Keratinocyte (primary cell): ENCODE data around the gene TBCC. TPM values are rescaled to one million over a fixed set of nuclear protein-coding genes. Genes with fewer than 3 reads are reported as not detected.
A peak's percentile ranks its signal among the peaks of the same experiment; 100 is the strongest.

Source experiments
- DNase-seq: peaks from one replicate; pipeline ENCODE4 v3.0.0-alpha.2; 2011; ENCODE audit warnings: low read depth, missing footprints, low spot score
- FAIRE-seq: peaks from 2 replicates; lab custom pipeline; 2011; peaks lifted over from hg19 to GRCh38; lab: Jason Lieb, UNC
- H2AFZ ChIP-seq: 2 replicates; pipeline ENCODE4 v1.6.0; 2012; ENCODE audit warnings: low read length, control low read depth, inconsistent platforms; ENCODE audit not compliant: control insufficient read depth
- H3K27ac ChIP-seq: 2 replicates; pipeline ENCODE4 v1.5.1; 2011; ENCODE audit warnings: low read length; ENCODE audit not compliant: control insufficient read depth, insufficient read depth
- H3K27me3 ChIP-seq: 3 replicates; pipeline ENCODE4 v1.6.0; 2011; ENCODE audit warnings: low read length; ENCODE audit not compliant: control insufficient read depth, insufficient read depth; ENCODE audit errors: extremely low read depth
- H3K36me3 ChIP-seq, 2 experiments: 2 replicates in 1 of 2; 3 replicates in 1 of 2; pipeline ENCODE4 v1.5.1; 2011; ENCODE audit warnings: low read length in 2 of 2, mild to moderate bottlenecking in 1 of 2; ENCODE audit not compliant: control insufficient read depth in 2 of 2, insufficient read depth in 2 of 2; ENCODE audit errors: extremely low read depth in 1 of 2
- H3K4me1 ChIP-seq: 3 replicates; pipeline ENCODE4 v1.5.1; 2011; ENCODE audit warnings: low read length; ENCODE audit not compliant: control insufficient read depth, insufficient read depth; ENCODE audit errors: extremely low read depth
- H3K4me2 ChIP-seq: 3 replicates; pipeline ENCODE4 v1.6.0; 2011; ENCODE audit warnings: low read depth, low read length; ENCODE audit not compliant: control insufficient read depth, insufficient read depth; ENCODE audit errors: extremely low read depth
- H3K4me3 ChIP-seq, 3 experiments: fragments of 200-600 bp in 1 of 3; sonication (generic) in 1 of 3; 2 replicates in 2 of 3; 3 replicates in 1 of 3; pipeline ENCODE4 v1.5.1; 2011 to 2016; ENCODE audit warnings: low read length in 3 of 3, mild to moderate bottlenecking in 3 of 3, control low read depth in 2 of 3, inconsistent platforms in 1 of 3, low read depth in 1 of 3, mixed read lengths in 1 of 3, mixed run types in 1 of 3, moderate library complexity in 1 of 3; ENCODE audit not compliant: control insufficient read depth in 2 of 3, insufficient read depth in 2 of 3; ENCODE audit errors: extremely low read depth in 1 of 3
- H3K79me2 ChIP-seq: 2 replicates; pipeline ENCODE4 v1.6.0; 2012; ENCODE audit warnings: low read length; ENCODE audit not compliant: control insufficient read depth, insufficient read depth
- H3K9ac ChIP-seq: 3 replicates; pipeline ENCODE4 v1.6.0; 2011; ENCODE audit warnings: low read length; ENCODE audit not compliant: control insufficient read depth, insufficient read depth; ENCODE audit errors: extremely low read depth
- H3K9me1 ChIP-seq: 3 replicates; pipeline ENCODE4 v1.6.0; 2011; ENCODE audit warnings: low read length; ENCODE audit not compliant: control insufficient read depth, insufficient read depth; ENCODE audit errors: extremely low read depth
- H3K9me3 ChIP-seq: 2 replicates; pipeline ENCODE4 v1.5.1; 2012; ENCODE audit warnings: low read depth, low read length; ENCODE audit not compliant: control insufficient read depth
- H4K20me1 ChIP-seq: 3 replicates; pipeline ENCODE4 v1.6.0; 2011; ENCODE audit warnings: low read length; ENCODE audit not compliant: control insufficient read depth, insufficient read depth; ENCODE audit errors: extremely low read depth
- EZH2 ChIP-seq: IDR thresholded peaks from one replicate; pipeline ENCODE4 v1.6.1; 2012; ENCODE audit warnings: inconsistent platforms, mild to moderate bottlenecking, low read length, moderate library complexity
- dilution Hi-C: fragments of 300-500 bp; cut with MboI; formaldehyde crosslinking; loops from one replicate; pipeline ENCODE4 v1.7.0; 2020; ENCODE audit warnings: low sequenced_read_pairs; ENCODE audit not compliant: extremely low pct_ligation_motif_present
- polyA plus RNA-seq, 5 experiments: library from polyadenylated mRNA; depleted of rRNA in 3 of 5; stranded (reverse) in 3 of 5; stranded (forward) in 1 of 5; unstranded in 1 of 5; fragments of >200 nt; gene quantifications; 1 replicate in 1 of 5; 2 replicates in 3 of 5; 3 replicates in 1 of 5; pipeline versions ENCODE4 v1.2.1 to v1.2.3, GENCODE V29; 2011 to 2012; ENCODE audit warnings: missing spikeins in 2 of 5, low read depth in 1 of 5, low replicate concordance in 1 of 5
- TF ChIP-seq, protein P1 (sequence below), 3 experiments: IDR thresholded peaks in 1 of 3; conservative IDR thresholded peaks in 1 of 3; optimal IDR thresholded peaks in 1 of 3; 2 replicates in 2 of 3; 3 replicates in 1 of 3; pipeline versions ENCODE3 to v1.5.1; 2011; ENCODE audit warnings: low read length in 3 of 3, mild to moderate bottlenecking in 3 of 3, moderate library complexity in 2 of 3, control low read depth in 1 of 3, inconsistent platforms in 1 of 3; ENCODE audit not compliant: insufficient read depth in 2 of 3; ENCODE audit errors: extremely low read depth in 1 of 3

Gene TBCC
- polyA plus RNA-seq, 1 donor (not counting 4 experiments of a cell fraction or from before 2014, with no cell fraction given) = 16.7 TPM

DNA sequence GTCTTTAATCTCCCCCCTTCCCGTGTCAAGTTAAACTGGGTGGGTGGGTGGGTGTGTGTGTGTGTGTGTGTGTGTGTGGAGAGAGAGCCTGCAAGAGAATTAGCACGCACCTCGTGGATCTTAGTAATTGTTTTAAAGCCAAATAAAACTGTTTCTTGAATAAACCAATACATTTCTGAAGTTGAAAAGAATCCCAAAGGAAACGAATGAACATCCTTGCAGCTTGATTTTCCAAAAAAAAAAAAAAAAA is 35.6 kb upstream of the TBCC start:
- H3K4me1 ChIP-seq = peaks cover 12% of the 10 kb centered on the region
- H3K9ac ChIP-seq = peak overlapping the region; percentile 98
- H3K79me2 ChIP-seq = peaks cover 15% of the 10 kb centered on the region
- dilution Hi-C loops = no loop called here
- H2AFZ ChIP-seq = no peak overlapping the region
- DNase-seq (no peak), FAIRE-seq (no peak)
- no peaks in the 10 kb centered on the region for H3K9me1 ChIP-seq
- TF ChIP-seq EZH2 = no peak
- TF ChIP-seq, protein P1, sequence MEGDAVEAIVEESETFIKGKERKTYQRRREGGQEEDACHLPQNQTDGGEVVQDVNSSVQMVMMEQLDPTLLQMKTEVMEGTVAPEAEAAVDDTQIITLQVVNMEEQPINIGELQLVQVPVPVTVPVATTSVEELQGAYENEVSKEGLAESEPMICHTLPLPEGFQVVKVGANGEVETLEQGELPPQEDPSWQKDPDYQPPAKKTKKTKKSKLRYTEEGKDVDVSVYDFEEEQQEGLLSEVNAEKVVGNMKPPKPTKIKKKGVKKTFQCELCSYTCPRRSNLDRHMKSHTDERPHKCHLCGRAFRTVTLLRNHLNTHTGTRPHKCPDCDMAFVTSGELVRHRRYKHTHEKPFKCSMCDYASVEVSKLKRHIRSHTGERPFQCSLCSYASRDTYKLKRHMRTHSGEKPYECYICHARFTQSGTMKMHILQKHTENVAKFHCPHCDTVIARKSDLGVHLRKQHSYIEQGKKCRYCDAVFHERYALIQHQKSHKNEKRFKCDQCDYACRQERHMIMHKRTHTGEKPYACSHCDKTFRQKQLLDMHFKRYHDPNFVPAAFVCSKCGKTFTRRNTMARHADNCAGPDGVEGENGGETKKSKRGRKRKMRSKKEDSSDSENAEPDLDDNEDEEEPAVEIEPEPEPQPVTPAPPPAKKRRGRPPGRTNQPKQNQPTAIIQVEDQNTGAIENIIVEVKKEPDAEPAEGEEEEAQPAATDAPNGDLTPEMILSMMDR (optimal IDR thresholded peaks at IDR 0.05 in 1 of 3, IDR thresholded peaks at IDR 0.05 in 1 of 3, conservative IDR thresholded peaks at IDR 0.05 in 1 of 3; ENCODE audit: extremely low read depth in 1 of 3, insufficient read depth in 2 of 3, low read length in 3 of 3) = no peak
- H3K27me3 ChIP-seq = no peaks in the 10 kb centered on the region
- peak overlapping the region; percentile 91 for H3K4me2 ChIP-seq
- no peaks in the 10 kb centered on the region for H3K36me3 ChIP-seq
- peak overlapping the region; percentile 96 for H3K27ac ChIP-seq
- H3K4me3 ChIP-seq = peak overlapping the region; percentile 21 to 61 (median 51)
- no peaks in the 10 kb centered on the region for H4K20me1 ChIP-seq
- no peaks in the 10 kb centered on the region for H3K9me3 ChIP-seq

DNA sequence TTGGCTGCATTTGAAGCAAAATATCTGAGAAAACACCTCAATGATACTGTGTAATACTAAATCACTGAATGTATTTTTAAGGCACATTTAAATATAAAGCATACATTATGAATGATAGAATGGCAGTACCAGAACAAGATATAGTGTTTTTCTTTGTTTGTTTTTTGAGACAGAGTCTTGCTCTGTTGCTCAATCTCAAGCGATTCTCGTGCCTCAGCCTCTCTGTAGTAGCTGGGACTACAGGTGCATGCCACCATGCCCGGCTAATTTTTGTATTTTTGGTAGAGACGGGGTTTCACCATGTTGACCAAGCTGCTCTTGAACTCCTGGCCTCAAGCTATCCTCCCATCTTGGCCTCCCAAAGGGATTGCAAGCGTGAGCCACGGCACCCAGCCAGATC is 33.6 kb upstream of the TBCC start:
- Histone ChIP-seq H3K4me3 (no peak overlapping the region), H4K20me1 (no peaks in the 10 kb centered on the region), H3K27ac (no peak overlapping the region), H3K27me3 (no peaks in the 10 kb centered on the region), H3K9ac (no peak overlapping the region), H3K4me2 (no peak overlapping the region), H3K4me1 (peaks cover 5% of the 10 kb centered on the region), H3K79me2 (peaks cover 11% of the 10 kb centered on the region), H2AFZ (no peak overlapping the region), H3K36me3 (no peaks in the 10 kb centered on the region), H3K9me1 (no peaks in the 10 kb centered on the region), H3K9me3 (no peaks in the 10 kb centered on the region)
- dilution Hi-C loops = no loop called here
- DNase-seq (no peak), FAIRE-seq (no peak)
- TF ChIP-seq, protein P1 (optimal IDR thresholded peaks at IDR 0.05 in 1 of 3, IDR thresholded peaks at IDR 0.05 in 1 of 3, conservative IDR thresholded peaks at IDR 0.05 in 1 of 3; ENCODE audit: extremely low read depth in 1 of 3, insufficient read depth in 2 of 3, low read length in 3 of 3) = no peak
- no peak for TF ChIP-seq EZH2
